Right lobe of liver (tissue), 4 donors: ENCODE data around the gene DNALI1.

Experiments
- CTCF ChIP-seq, 4 donors: fragments of 200-600 bp in 3 of 4; fragments of 450-650 bp in 1 of 4; IDR thresholded peaks; one replicate each; pipeline versions ENCODE4 v1.5.1 to v1.8.0; 2016 to 2022; ENCODE audit warnings: antibody characterized with exemption in 4 of 4, mild to moderate bottlenecking in 2 of 4
- POLR2A ChIP-seq: fragments of 450-650 bp; IDR thresholded peaks from one replicate; pipeline ENCODE4 v1.6.1; 2017; ENCODE audit warnings: antibody characterized with exemption, mild to moderate bottlenecking
- donor health status: DM: no; HTN: no; CAD: no.
- donor health status: DM: no; HTN: no; CAD: no.
- donor health status: DM: no; HTN: yes; CAD: no.

- TF ChIP-seq CTCF (IDR thresholded peaks at IDR 0.05) (no peak), POLR2A (peak; percentile 60)
These were observed 2.6 kb upstream of the DNALI1 start, which contains the start of gene SNIP1 for GRCh38 chr1:37553927-37554808.
